Measurements from ENCODE around the gene PEDS1.

The PEDS1 gene

DNA sequence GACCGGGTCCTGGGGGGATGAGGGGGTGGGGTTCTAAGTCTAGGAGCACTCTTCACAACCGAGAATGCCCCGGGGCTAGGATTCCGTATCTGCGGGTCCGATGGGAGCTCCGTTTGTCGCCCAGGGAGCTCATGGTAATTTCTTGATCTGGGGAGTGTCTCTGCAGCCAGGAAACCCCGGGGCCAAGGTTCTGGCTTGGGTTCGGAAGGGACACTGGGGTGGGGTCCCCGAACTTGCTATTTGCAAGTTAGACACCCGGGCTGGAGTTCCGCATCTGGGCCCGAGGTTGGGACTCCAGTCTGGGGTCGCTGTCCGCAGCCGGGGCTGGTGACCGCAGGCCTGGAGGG is 397 bp downstream of the PEDS1 start:
- Histone ChIP-seq H3K27me3 (no peaks in the 10 kb centered on the region), H3K4me3 (ENCODE audit: low read depth in 1 of 2, low read length in 1 of 2) (peak overlapping the region; percentile 83 to 91), H3K36me3 (peaks cover 8% of the 10 kb centered on the region), H3K9me3 (no peaks in the 10 kb centered on the region), H3K4me1 (ENCODE audit: control insufficient read depth in 1 of 2, insufficient read depth in 1 of 2, low read depth in 1 of 2, low read length in 1 of 2) (peaks cover 19 to 23% of the 10 kb centered on the region in 2 experiments), H3K27ac (peak overlapping the region; percentile 71)
- TF ChIP-seq, protein P1, sequence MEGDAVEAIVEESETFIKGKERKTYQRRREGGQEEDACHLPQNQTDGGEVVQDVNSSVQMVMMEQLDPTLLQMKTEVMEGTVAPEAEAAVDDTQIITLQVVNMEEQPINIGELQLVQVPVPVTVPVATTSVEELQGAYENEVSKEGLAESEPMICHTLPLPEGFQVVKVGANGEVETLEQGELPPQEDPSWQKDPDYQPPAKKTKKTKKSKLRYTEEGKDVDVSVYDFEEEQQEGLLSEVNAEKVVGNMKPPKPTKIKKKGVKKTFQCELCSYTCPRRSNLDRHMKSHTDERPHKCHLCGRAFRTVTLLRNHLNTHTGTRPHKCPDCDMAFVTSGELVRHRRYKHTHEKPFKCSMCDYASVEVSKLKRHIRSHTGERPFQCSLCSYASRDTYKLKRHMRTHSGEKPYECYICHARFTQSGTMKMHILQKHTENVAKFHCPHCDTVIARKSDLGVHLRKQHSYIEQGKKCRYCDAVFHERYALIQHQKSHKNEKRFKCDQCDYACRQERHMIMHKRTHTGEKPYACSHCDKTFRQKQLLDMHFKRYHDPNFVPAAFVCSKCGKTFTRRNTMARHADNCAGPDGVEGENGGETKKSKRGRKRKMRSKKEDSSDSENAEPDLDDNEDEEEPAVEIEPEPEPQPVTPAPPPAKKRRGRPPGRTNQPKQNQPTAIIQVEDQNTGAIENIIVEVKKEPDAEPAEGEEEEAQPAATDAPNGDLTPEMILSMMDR (IDR thresholded peaks at IDR 0.05): no peak

DNA sequence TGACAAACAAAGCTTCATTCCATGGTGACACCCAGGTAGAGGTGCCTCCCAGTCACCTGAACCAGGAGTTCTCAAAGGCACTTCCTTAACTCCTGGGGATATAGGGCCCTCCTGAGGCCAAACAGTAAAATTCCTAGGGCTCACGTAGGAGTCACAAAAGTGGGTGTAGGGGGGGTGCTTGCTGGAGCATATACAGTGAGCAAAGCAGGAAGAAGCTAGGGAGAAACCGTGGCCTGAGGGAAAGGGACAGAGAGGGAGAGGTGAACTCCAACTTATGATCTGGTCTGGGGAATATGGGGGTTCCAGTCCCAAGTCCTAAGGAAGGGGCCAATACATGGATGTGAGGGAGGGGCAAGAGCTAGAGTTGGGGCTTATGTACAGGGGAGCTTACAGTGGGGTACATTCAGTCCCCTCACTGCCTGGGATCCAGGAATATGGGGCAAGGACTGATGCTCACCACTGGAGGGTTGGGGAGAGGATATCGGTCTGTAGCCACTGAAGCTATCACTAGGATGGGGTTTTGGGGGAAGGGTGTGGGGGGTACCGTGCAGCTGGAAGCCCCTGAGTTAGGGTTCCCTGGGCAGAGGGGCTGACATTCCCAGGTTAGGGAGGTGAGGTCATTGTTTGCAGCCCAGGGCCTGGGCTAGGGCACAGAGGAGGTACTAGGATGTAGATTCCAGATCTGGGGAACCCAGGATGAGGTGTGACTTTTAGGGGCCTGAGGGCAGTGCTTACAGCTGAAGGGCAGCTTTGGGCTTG is 950 bp downstream of the PEDS1 start:
- TF ChIP-seq, protein P1 (IDR thresholded peaks at IDR 0.05): no peak
- H3K27ac ChIP-seq: peak overlapping the region; percentile 71
- H3K4me3 ChIP-seq (ENCODE audit: low read depth in 1 of 2, low read length in 1 of 2): peak overlapping the region; percentile 83 to 91
- no peaks in the 10 kb centered on the region for H3K9me3 ChIP-seq
- peaks cover 11% of the 10 kb centered on the region for H3K36me3 ChIP-seq
- H3K4me1 ChIP-seq (ENCODE audit: control insufficient read depth in 1 of 2, insufficient read depth in 1 of 2, low read depth in 1 of 2, low read length in 1 of 2): peaks cover 19 to 23% of the 10 kb centered on the region in 2 experiments
- no peaks in the 10 kb centered on the region for H3K27me3 ChIP-seq

DNA sequence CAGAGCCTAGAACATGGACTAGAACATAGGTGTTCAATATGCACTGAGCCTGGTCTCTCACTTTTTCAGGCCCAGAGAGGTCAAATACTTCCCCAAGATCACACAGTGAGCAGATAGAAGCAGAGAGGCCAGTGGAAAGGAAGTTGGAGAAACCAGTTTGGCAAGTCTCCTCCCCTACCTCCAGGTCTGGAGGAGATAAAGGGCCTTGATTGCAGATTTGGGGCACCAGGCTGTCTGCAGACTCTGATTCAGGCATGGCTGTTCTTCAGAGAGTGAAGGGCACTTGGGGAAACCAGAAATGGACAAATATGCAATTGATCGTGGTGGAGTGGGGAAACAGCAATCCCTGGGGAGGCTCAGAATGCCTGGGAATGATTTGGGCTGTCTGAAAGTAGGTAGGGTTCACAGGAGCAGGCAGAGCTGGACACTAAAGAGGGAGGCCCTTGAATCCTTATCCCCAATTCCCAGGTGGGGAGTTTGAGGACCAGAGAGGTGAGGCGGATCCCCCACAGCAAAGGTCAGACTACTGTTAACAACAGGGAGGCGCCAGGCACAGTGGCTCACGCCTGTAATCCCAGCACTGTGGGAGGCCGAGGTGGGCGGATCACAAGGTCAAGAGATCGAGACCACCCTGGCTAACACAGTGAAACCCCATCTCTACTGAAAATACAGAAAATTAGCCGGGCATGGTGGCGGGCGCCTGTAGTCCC is 2.3 kb downstream of the PEDS1 start:
- H3K9me3 ChIP-seq: no peaks in the 10 kb centered on the region
- H3K27me3 ChIP-seq: no peaks in the 10 kb centered on the region
- TF ChIP-seq, protein P1 (IDR thresholded peaks at IDR 0.05): no peak
- peaks cover 31 to 36% of the 10 kb centered on the region in 2 experiments for H3K4me1 ChIP-seq (ENCODE audit: control insufficient read depth in 1 of 2, insufficient read depth in 1 of 2, low read depth in 1 of 2, low read length in 1 of 2)
- no peak overlapping the region for H3K27ac ChIP-seq
- peaks cover 11% of the 10 kb centered on the region for H3K36me3 ChIP-seq
- H3K4me3 ChIP-seq (ENCODE audit: low read depth in 1 of 2, low read length in 1 of 2): no peak overlapping the region

DNA sequence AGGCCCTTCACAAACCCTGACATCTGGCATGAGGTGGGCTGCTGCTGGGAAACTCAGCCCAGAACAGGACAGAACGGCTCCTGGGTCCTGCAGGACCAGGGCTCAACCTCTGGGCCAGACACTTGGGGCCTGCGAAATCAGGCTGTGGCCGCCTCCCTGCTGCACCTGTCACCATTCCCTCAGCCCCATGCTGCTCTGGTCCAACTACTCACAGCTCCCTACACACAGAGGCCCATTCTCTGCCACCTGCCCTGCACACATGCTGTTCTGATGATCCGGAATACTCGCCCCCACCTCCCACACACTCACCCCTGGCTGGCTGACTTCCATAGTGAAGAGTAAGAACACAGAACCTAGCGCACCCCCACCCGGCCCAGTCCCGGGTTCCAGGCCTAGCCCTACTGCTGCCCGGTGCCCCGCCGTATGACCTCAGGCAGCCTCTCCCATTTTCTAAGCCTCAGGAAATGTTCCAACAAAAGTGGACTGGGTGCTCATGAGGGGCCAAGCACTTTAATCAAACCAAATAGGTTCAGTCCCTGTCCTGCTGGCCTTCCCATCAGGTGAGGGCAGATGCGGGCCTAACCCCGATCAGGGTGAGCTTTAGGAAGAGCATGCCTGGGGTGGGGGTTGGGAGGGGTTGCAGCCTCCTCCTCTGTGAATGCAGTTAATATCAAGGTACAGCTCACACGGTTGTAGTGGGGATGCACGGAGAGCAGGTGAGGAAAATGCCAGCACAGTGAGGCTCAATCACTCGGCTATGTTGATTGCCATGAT is 3.9 kb downstream of the PEDS1 start:
- H3K9me3 ChIP-seq: no peaks in the 10 kb centered on the region
- H3K4me3 ChIP-seq (ENCODE audit: low read depth in 1 of 2, low read length in 1 of 2): no peak overlapping the region
- peaks cover 11% of the 10 kb centered on the region for H3K36me3 ChIP-seq
- peaks cover 33 to 40% of the 10 kb centered on the region in 2 experiments for H3K4me1 ChIP-seq (ENCODE audit: control insufficient read depth in 1 of 2, insufficient read depth in 1 of 2, low read depth in 1 of 2, low read length in 1 of 2)
- no peak overlapping the region for H3K27ac ChIP-seq
- TF ChIP-seq, protein P1 (IDR thresholded peaks at IDR 0.05): no peak
- H3K27me3 ChIP-seq: no peaks in the 10 kb centered on the region

DNA sequence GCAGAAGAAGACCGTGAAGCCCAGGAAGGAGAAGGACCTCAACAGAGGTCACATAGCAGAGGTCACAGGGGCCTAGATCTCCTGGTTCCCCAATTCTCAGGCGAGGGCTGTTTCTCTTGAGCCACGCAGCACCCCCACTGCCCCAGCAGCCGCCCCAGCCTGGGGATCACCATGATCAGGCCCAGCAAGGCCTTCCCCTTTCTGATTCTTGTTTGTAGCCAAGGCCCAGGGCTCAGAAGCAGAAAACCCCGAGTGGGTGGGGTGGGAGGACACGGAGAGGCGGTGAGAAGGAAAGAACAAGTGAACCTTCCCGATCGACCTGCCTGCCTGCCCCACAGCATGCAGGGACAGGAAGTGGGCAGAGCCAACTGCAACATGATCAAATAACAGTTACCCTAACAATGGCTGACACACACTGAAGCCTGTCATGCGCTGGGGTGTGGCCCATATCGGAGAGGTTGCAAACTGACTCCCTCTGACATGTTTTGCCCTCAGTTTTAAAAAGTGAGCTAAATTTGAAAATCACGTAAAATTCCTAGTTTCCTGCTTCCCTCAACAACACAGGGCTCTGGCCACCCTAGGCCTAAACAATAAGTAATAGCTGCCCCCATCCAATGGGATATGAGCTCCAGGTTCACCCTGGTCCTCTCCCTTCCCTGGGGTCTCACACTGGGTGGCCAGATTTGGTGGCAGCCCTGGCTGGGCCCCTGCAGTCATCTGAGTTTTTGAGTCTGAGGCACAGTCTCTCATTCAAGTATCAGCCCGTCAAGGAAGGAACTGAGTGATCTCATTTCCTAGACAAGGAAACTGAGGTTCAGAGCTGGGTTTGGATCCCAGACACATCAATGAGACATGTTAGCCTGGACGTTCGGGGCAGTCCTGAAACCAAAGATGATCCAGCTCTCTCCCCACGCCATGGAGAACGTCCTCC is 6.5 kb downstream of the PEDS1 start:
- H3K27ac ChIP-seq: peak overlapping the region; percentile 83
- H3K4me1 ChIP-seq (ENCODE audit: control insufficient read depth in 1 of 2, insufficient read depth in 1 of 2, low read depth in 1 of 2, low read length in 1 of 2): peaks cover 18 to 19% of the 10 kb centered on the region in 2 experiments
- peak overlapping the region in 1 of 2 experiments; percentile 29 for H3K4me3 ChIP-seq (ENCODE audit: low read depth in 1 of 2, low read length in 1 of 2)
- TF ChIP-seq, protein P1 (IDR thresholded peaks at IDR 0.05): no peak
- no peaks in the 10 kb centered on the region for H3K27me3 ChIP-seq
- H3K36me3 ChIP-seq: peaks cover 25% of the 10 kb centered on the region
- no peaks in the 10 kb centered on the region for H3K9me3 ChIP-seq
